HCT116 (cell line): ENCODE results near the gene LAPTM4A. TPM values are rescaled to one million over a fixed set of nuclear protein-coding genes. Genes with fewer than 3 reads are reported as not detected.
"Not testable (repeated sequence)": the region's sequence is repeated elsewhere in the genome, so short reads cannot be mapped to it uniquely, and the experiment has no call there.

Source experiments
- ATAC-seq: fragments of 200-7000 bp; cut with Tn5 transposase; 2 replicates; pipeline ENCODE4 v1.9.1; 2020; ENCODE audit warnings: mild to moderate bottlenecking, moderate library complexity
- BruUV-seq: library from RNA; stranded (reverse); fragments of 400-500 nt; replicated peaks from 2 replicates; lab custom pipeline; 2021; lab: Mats Ljungman, UMichigan
- CTCF ChIA-PET: fragments of 300-600 bp; sonication (Branson Sonifier 250); formaldehyde crosslinking; loops from one replicate; lab custom pipeline; 2021; ENCODE audit warnings: antibody characterized with exemption; lab: Charles Lee
- POLR2A ChIA-PET: fragments of 300-600, 350-600 bp; sonication (Branson Sonifier 250); formaldehyde crosslinking; loops from one replicate; lab custom pipeline; 2021; ENCODE audit warnings: antibody characterized with exemption; lab: Charles Lee
- RAD21 ChIA-PET, 2 experiments: fragments of 300-600 bp; sonication (Branson Sonifier 250); formaldehyde crosslinking; loops; one replicate each; lab custom pipeline; 2023; ENCODE audit warnings: low total read pairs in 2 of 2; ENCODE audit not compliant: uncharacterized antibody in 2 of 2, unreplicated experiment in 2 of 2, low non-redundant PET in 1 of 2; lab: Charles Lee
- DNase-seq: peaks from one replicate; pipeline ENCODE4 v3.0.0-alpha.2; 2010; ENCODE audit warnings: low read depth, low spot score
- H2AFZ ChIP-seq: fragments of 200-600 bp; shearing (Covaris generic), sonication (generic); 2 replicates; pipeline ENCODE4 v1.6.1; 2017; ENCODE audit warnings: low read depth, mixed run types, mixed read lengths, antibody characterized with exemption, low read length; ENCODE audit not compliant: poor library complexity, severe bottlenecking
- H3K27ac ChIP-seq: 2 replicates; pipeline ENCODE4 v1.5.1; 2012; ENCODE audit warnings: low read depth, low read length
- H3K27me3 ChIP-seq: fragments of 200-600 bp; sonication (generic); 2 replicates; pipeline ENCODE4 v1.6.1; 2016; ENCODE audit warnings: mixed run types, low read length, mixed read lengths; ENCODE audit not compliant: insufficient read depth
- H3K36me3 ChIP-seq, 2 experiments: fragments of 200-500 bp in 1 of 2; fragments of 200-600 bp in 1 of 2; sonication (Bioruptor generic) in 1 of 2; sonication (generic) in 1 of 2; 2 replicates each; pipeline versions ENCODE4 v1.5.1 to v1.6.1; 2014 to 2016; ENCODE audit warnings: low read length in 2 of 2, inconsistent platforms in 1 of 2, mixed read lengths in 1 of 2, mixed run types in 1 of 2; ENCODE audit not compliant: insufficient read depth in 2 of 2, control insufficient read depth in 1 of 2
- H3K4me1 ChIP-seq, 2 experiments: fragments of 200-600 bp in 1 of 2; sonication (generic) in 1 of 2; 2 replicates each; pipeline versions ENCODE4 v1.5.1 to v1.6.1; 2012 to 2017; ENCODE audit warnings: low read length in 2 of 2, inconsistent platforms in 1 of 2, mild to moderate bottlenecking in 1 of 2, mixed read lengths in 1 of 2, mixed run types in 1 of 2, moderate library complexity in 1 of 2; ENCODE audit not compliant: insufficient read depth in 2 of 2, control insufficient read depth in 1 of 2
- H3K4me2 ChIP-seq: fragments of 200-600 bp; sonication (generic); 2 replicates; pipeline ENCODE4 v1.6.1; 2017; ENCODE audit warnings: mixed run types, low read length, mixed read lengths
- H3K4me3 ChIP-seq, 2 experiments: fragments of 200-600 bp in 1 of 2; sonication (generic) in 1 of 2; replicated peaks in 1 of 2; 2 replicates each; pipeline ENCODE4 v1.5.1; 2011 to 2016; ENCODE audit warnings: low read length in 2 of 2, control low read depth in 1 of 2, low read depth in 1 of 2, mild to moderate bottlenecking in 1 of 2, mixed read lengths in 1 of 2, mixed run types in 1 of 2
- H3K79me2 ChIP-seq: fragments of 200-600 bp; sonication (generic); 2 replicates; pipeline ENCODE4 v1.6.1; 2017; ENCODE audit warnings: mild to moderate bottlenecking, mixed run types, low read length, moderate library complexity, mixed read lengths; ENCODE audit not compliant: insufficient read depth
- H3K9ac ChIP-seq: fragments of 200-600 bp; sonication (generic); 2 replicates; pipeline ENCODE4 v1.6.1; 2016; ENCODE audit warnings: low read length, mixed read lengths
- H3K9me2 ChIP-seq: fragments of 200-600 bp; sonication (generic), shearing (Covaris generic); 2 replicates; pipeline ENCODE4 v1.6.1; 2017; ENCODE audit warnings: mixed run types, mild to moderate bottlenecking, moderate library complexity; ENCODE audit not compliant: insufficient read depth
- H3K9me3 ChIP-seq, 2 experiments: fragments of 200-500 bp in 1 of 2; fragments of 200-600 bp in 1 of 2; sonication (Bioruptor generic) in 1 of 2; sonication (generic) in 1 of 2; 2 replicates each; pipeline ENCODE4 v1.6.1; 2014 to 2017; ENCODE audit warnings: low read length in 2 of 2, mixed read lengths in 2 of 2, inconsistent platforms in 1 of 2, low read depth in 1 of 2, mild to moderate bottlenecking in 1 of 2, mixed run types in 1 of 2, moderate library complexity in 1 of 2; ENCODE audit not compliant: control insufficient read depth in 1 of 2, insufficient read depth in 1 of 2
- H4K20me1 ChIP-seq: fragments of 200-600 bp; sonication (generic), shearing (Covaris generic); 2 replicates; pipeline ENCODE4 v1.6.1; 2017; ENCODE audit warnings: mixed run types, mild to moderate bottlenecking, moderate library complexity; ENCODE audit not compliant: insufficient read depth
- ATF3 ChIP-seq: IDR thresholded peaks from 2 replicates; pipeline ENCODE4 v1.6.1; 2012
- CBX3 ChIP-seq: IDR thresholded peaks from 2 replicates; pipeline ENCODE4 v1.6.1; 2012; ENCODE audit warnings: low read depth
- EGR1 ChIP-seq: IDR thresholded peaks from 2 replicates; pipeline ENCODE4 v1.6.1; 2012; ENCODE audit warnings: low read depth
- ELF1 ChIP-seq: IDR thresholded peaks from 2 replicates; pipeline ENCODE4 v1.6.1; 2012; ENCODE audit warnings: low read depth, borderline replicate concordance
- EZH2 ChIP-seq: fragments of 200-600 bp; sonication (generic); IDR thresholded peaks from 2 replicates; pipeline ENCODE4 v1.6.1; 2017; ENCODE audit warnings: antibody characterized with exemption, mixed run types
- EZH2phosphoT487 ChIP-seq: fragments of 200-600 bp; IDR thresholded peaks from 2 replicates; pipeline ENCODE4 v1.6.1; 2018; ENCODE audit warnings: antibody characterized with exemption, borderline replicate concordance
- FOSL1 ChIP-seq: IDR thresholded peaks from 2 replicates; pipeline ENCODE4 v1.6.1; 2012; ENCODE audit warnings: low read depth
- JUND ChIP-seq: IDR thresholded peaks from 2 replicates; pipeline ENCODE4 v1.6.1; 2012
- MAX ChIP-seq: IDR thresholded peaks from 2 replicates; pipeline ENCODE4 v1.6.1; 2012
- POLR2A ChIP-seq: IDR thresholded peaks from 2 replicates; pipeline ENCODE4 v1.7.0; 2011; ENCODE audit warnings: borderline replicate concordance; ENCODE audit not compliant: insufficient read depth, insufficient read length; ENCODE audit errors: extremely low read depth
- POLR2AphosphoS5 ChIP-seq: IDR thresholded peaks from 2 replicates; pipeline ENCODE4 v1.6.1; 2011; ENCODE audit warnings: mild to moderate bottlenecking, low read depth, low read length, moderate library complexity
- RAD21 ChIP-seq: IDR thresholded peaks from 2 replicates; pipeline ENCODE4 v1.6.1; 2012; ENCODE audit warnings: low read depth, mild to moderate bottlenecking
- REST ChIP-seq: IDR thresholded peaks from 2 replicates; pipeline ENCODE4 v1.6.1; 2012; ENCODE audit warnings: low read depth
- SIN3A ChIP-seq: IDR thresholded peaks from 2 replicates; pipeline ENCODE4 v1.6.1; 2012; ENCODE audit warnings: low read depth
- SP1 ChIP-seq: IDR thresholded peaks from 2 replicates; pipeline ENCODE4 v1.6.1; 2012; ENCODE audit warnings: low read depth
- SRF ChIP-seq: IDR thresholded peaks from 2 replicates; pipeline ENCODE4 v1.6.1; 2012; ENCODE audit warnings: low read depth
- TCF7L2 ChIP-seq: IDR thresholded peaks from 2 replicates; pipeline ENCODE4 v1.7.0; 2011; ENCODE audit warnings: borderline replicate concordance, inconsistent platforms; ENCODE audit not compliant: insufficient read depth, insufficient read length; ENCODE audit errors: extremely low read depth
- YY1 ChIP-seq: IDR thresholded peaks from 2 replicates; pipeline ENCODE4 v1.6.1; 2011; ENCODE audit warnings: low read length, low read depth, moderate library complexity, mild to moderate bottlenecking; ENCODE audit not compliant: insufficient replicate concordance; ENCODE audit errors: extremely low read depth
- ZFX ChIP-seq: fragments of 450-650 bp; IDR thresholded peaks from 2 replicates; pipeline ENCODE4 v1.6.1; 2017
- ZNF274 ChIP-seq: fragments of 200-500 bp; sonication (Bioruptor generic); IDR thresholded peaks from 2 replicates; pipeline ENCODE4 v1.6.1; 2014; ENCODE audit warnings: mild to moderate bottlenecking, low read depth, low read length, inconsistent platforms
- intact Hi-C: fragments of 100-400 bp; cut with micrococcal nuclease; formaldehyde crosslinking; loops from 2 replicates; pipeline ENCODE4 v1.10.0; 2022
- total RNA-seq: library from RNA; stranded (reverse); gene quantifications from one replicate; pipeline ENCODE4 v1.2.1, GENCODE V29; 2021; ENCODE audit not compliant: unreplicated experiment

Gene LAPTM4A
- total RNA-seq, 1 experiment from 2014 or later: 84.5 TPM

GRCh38 chr2:20074901-20075300 is 23.5 kb upstream of the LAPTM4A start:
- H2AFZ ChIP-seq: no peak overlapping the region
- POLR2A ChIA-PET: no interaction called here

GRCh38 chr2:20074046-20074648 is 22.7 kb upstream of the LAPTM4A start:
- H3K4me1 ChIP-seq, H3K9ac ChIP-seq, H3K9me3 ChIP-seq, H3K27ac ChIP-seq, ATAC-seq, H3K36me3 ChIP-seq, H4K20me1 ChIP-seq, H3K27me3 ChIP-seq, H2AFZ ChIP-seq, H3K9me2 ChIP-seq, H3K79me2 ChIP-seq, H3K4me2 ChIP-seq, BruUV-seq, POLR2A ChIA-PET, CTCF ChIA-PET, DNase-seq, H3K4me3 ChIP-seq, intact Hi-C loops, RAD21 ChIA-PET: not testable (repeated sequence)

More at GRCh38 chr2:20074901-20075300, 23.5 kb upstream of the LAPTM4A start:
- intact Hi-C loops: no loop called here
- Histone ChIP-seq H3K9ac (no peak overlapping the region), H3K4me1 (no peaks in the 10 kb centered on the region), H3K4me2 (no peak overlapping the region), H3K9me2 (no peaks in the 10 kb centered on the region), H4K20me1 (no peaks in the 10 kb centered on the region), H3K9me3 (no peaks in the 10 kb centered on the region), H3K79me2 (no peaks in the 10 kb centered on the region), H3K27me3 (no peaks in the 10 kb centered on the region), H3K36me3 (no peaks in the 10 kb centered on the region), H3K27ac (no peak overlapping the region), H3K4me3 (no peak overlapping the region)
- ChIA-PET CTCF (no interaction called here), RAD21 (no interaction called here)
- ATAC-seq (no peak), DNase-seq (no peak)
- no TSS peak for BruUV-seq
- no peak for TF ChIP-seq SRF
- TF ChIP-seq SP1: no peak
- TF ChIP-seq SIN3A: no peak
- TF ChIP-seq ZNF274: no peak
- TF ChIP-seq EZH2phosphoT487: no peak
- TF ChIP-seq CBX3: no peak
- no peak for TF ChIP-seq YY1
- no peak for TF ChIP-seq EZH2
- TF ChIP-seq ZFX: no peak
- no peak for TF ChIP-seq JUND
- no peak for TF ChIP-seq RAD21
- TF ChIP-seq EGR1: no peak
- TF ChIP-seq POLR2A: no peak
- TF ChIP-seq FOSL1: no peak
- no peak for TF ChIP-seq REST
- no peak for TF ChIP-seq ELF1
- no peak for TF ChIP-seq POLR2AphosphoS5
- TF ChIP-seq MAX: no peak
- no peak for TF ChIP-seq TCF7L2
- no peak for TF ChIP-seq ATF3
